D721Med (cell line): ENCODE results near the gene FBLN2.

Source experiments
- DNase-seq: peaks from one replicate; pipeline ENCODE4 v3.0.0; 2011; ENCODE audit warnings: low spot score; ENCODE audit not compliant: insufficient read length
- FAIRE-seq: peaks from 2 replicates; lab custom pipeline; 2011; peaks lifted over from hg19 to GRCh38; lab: Jason Lieb, UNC
- TF ChIP-seq, protein P1 (sequence below): IDR thresholded peaks from 2 replicates; pipeline ENCODE4 v1.5.1; 2012; ENCODE audit warnings: mild to moderate bottlenecking, control low read depth; ENCODE audit not compliant: insufficient read depth; ENCODE audit errors: missing control alignments

FBLN2 gene

DNA sequence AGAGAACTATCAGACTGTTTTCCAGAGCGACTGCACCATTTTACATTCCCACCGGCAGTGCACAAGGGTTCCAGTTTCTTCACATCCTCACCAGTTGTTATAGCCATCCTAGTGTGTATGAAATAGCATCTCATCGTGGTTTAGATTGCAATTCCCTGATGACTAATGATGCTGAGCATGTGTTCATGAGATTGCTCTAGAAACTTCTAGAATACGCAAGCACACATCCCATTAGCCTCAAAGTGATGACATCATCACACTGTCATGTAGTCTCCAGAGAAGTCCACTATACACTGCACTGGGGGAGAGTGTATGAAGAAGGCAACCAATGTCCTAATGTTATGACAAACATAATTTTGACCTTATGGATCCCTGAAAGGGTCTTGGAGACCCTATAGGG is 30.1 kb downstream of the FBLN2 start:
- TF ChIP-seq, protein P1, sequence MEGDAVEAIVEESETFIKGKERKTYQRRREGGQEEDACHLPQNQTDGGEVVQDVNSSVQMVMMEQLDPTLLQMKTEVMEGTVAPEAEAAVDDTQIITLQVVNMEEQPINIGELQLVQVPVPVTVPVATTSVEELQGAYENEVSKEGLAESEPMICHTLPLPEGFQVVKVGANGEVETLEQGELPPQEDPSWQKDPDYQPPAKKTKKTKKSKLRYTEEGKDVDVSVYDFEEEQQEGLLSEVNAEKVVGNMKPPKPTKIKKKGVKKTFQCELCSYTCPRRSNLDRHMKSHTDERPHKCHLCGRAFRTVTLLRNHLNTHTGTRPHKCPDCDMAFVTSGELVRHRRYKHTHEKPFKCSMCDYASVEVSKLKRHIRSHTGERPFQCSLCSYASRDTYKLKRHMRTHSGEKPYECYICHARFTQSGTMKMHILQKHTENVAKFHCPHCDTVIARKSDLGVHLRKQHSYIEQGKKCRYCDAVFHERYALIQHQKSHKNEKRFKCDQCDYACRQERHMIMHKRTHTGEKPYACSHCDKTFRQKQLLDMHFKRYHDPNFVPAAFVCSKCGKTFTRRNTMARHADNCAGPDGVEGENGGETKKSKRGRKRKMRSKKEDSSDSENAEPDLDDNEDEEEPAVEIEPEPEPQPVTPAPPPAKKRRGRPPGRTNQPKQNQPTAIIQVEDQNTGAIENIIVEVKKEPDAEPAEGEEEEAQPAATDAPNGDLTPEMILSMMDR = no peak
- FAIRE-seq (no peak), DNase-seq (no peak)

DNA sequence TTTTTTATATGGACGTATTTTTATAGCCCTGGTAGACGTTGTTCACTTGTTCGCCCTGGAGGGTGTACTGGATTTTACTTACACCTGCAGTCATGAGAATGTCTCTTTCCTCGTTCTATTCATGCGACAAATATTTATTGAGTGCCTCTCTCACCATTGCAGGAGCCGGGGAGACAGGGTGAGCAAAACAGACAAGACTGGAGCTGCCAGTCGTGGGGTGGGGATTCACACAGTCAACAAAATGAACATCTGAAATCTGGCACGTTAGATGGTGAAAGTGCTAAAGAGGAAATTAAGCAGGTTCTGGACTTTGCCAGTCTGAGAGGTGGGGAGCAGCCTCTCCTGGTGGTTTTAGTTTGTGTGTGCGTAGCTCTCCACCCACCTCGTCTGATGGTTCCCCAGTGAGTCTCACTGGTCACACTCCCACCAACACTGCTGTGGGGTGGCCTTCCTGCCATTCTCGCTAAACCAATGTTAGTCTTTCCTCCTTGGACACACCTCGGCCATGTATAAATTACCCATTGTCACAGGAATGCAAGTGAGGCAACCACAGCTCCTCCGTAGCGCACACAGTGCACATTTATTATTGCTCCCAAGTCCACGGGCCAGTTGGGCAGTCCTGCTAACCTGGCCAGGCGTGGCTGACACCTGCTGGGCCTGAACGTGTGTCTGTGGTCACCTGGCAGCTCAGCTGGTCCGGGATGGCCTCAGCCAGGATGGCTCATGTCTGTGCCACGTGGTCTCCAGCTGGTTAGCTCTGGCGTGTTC is 31.5 kb downstream of the FBLN2 start:
- TF ChIP-seq, protein P1 = no peak
- DNase-seq = no peak
- FAIRE-seq = no peak

DNA sequence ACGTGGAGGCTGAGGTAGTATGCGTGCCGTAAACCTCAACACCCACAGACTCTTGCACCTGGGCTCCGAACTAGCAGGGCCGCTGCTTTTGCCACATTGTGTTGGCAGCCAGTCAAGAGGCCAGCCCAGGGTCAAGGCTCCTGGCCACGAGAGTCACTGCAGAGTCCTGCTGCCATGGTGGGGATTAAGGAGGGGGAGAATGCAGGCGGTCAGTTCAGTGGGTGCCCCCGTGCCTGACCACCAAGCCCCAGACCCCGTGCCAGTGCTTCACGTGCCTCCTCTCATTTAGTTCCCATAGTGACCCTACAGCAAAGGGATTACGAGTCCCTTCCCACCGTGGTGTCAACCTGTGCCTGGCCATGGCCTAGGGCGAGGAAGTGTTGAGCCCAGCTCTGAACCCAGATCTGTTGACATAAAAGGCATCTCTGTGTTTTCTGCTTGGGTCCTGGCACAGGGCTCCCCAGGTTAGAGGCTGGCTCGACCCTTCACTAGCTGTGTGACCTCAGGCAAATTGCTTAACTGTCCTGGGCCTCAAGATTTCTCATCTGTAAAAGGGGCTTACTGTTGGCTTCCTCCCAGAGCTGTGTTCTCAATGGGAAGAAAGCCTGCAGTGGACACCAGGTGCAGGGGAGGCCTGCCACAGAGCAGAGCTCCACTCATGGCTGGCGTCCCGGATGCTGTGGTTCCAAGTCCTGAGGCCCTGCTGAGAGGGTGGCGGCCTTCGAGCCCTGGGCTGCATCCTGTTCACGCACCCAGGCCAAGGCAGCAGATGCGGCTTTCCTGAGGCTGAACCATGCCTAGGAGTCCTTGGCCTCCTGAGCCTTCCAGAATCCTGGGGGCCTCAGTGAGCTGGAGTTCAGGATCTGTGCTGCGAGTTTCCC is 32.8 kb downstream of the FBLN2 start:
- TF ChIP-seq, protein P1 = no peak
- DNase-seq = no peak
- FAIRE-seq = no peak

DNA sequence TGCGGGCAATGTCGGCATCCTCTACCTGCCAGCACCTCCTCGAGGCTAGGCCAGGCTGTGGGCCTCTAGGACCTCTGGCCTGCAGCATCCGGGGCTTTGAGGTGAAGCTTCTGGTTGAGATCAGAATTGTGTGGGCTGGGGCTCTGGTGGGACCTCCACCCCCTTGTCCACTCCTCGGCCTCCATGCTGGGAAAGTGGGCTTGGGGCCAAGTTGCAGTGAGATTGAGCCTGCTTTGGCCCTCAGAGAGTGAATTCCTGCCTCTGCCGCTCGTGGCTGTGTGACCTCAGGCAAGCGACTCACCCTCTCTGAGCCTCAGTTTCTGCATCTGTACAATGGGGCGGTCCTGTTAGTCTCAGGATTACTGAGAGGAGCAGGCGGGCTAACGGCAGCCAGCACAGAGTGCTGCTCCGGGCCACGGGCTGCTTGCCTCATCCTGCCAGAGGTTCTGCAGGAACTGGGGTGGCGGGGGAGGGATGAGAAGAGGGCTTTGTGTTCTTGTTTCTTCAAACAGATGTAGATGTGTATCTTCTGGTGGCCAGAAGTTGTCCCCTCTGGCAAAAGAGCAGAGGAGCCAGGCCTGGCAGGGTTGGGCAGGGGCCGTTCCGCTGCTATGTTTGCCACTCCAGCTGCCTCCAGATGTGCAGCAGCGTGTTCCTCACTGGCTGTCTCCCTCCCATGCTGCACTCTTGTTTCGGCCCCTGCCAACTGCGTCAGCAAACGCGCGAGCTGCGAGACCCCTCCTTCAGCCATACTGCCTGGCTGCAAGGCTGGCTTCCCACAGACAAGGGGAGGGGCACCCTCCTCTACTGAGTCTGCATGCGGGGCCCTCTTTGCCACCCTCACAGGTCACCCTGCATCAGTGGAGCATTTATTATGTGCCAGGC is 33.7 kb downstream of the FBLN2 start:
- DNase-seq = no peak
- FAIRE-seq = no peak
- TF ChIP-seq, protein P1 = no peak

DNA sequence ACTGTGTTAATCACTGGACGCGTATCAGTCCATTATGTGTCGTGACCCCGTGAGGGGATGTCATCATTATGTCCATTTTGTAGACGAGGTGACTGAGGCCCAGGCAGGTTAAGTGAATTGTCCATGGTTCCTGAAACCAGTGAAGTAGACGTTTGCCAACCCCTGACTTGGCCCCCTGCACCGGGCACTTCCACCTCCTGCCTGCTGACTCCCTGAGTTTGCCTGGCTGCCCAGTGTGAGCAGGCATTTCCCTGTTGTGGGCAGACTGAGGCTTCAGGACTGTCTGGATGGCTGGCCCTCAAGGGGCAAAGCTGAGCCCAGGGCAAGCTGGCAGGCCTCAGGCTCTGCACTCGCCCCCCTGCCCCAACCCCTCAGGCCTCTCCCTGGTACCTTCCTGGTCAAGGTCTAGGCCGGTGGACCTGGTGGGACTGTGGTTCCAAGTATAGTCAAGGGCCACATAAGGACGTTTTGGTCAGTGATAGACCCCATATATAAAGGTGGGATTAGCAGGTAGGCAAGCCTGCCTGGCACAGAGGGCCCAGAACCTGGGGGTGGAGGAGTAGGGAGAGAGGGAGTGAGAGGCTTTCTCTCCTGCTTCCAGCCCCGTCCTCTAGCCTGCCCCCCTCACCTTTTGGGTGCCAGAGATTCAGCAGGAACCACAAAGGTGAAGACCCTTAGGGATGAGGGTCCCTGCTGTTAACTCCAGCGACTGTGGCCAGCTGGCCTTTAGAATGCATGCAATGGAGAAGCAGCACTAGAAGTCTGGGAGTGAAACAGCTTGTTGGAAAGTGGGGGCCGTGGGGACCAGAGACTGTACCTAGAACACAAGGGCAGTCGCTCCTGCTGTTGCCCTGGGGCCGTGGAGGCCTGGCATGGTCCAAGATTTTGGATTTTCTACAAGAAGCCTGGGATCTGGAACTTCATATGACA is 34.6 kb downstream of the FBLN2 start:
- FAIRE-seq = no peak
- no peak for DNase-seq
- TF ChIP-seq, protein P1 = no peak

DNA sequence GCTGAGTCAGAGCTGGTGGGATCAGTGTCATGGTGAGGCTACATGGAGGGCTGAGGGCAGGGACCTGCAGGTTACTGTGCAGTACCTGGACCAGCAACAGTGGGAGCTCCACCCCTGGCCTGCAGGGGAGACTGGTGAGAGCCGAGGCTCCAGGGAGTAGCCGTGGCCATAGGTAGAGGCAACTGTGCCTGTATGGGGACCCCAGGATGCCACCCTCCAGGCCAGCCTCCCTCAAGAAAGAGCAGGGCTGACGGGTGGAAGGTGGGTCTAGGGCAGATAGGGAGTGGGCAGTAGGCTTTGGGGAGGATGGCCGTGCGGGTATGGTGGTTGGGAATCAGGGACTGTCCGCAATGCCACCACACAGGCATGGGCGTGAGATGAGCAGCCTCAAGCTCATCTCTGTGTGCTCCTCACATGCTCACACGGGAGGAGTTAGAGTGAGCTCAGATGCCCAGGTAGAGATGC is 35.5 kb downstream of the FBLN2 start:
- no peak for FAIRE-seq
- TF ChIP-seq, protein P1 = no peak

More for the DNA sequence above, 35.5 kb downstream of the FBLN2 start:
- no peak for DNase-seq
